Hypothalamus (tissue), 51 donors: ENCODE results near the gene PHEX.

Experiments
- DNase-seq, 51 donors: peaks; one replicate each; lab custom pipeline; 2025; lab: John Stamatoyannopoulos, UW

The PHEX gene

DNA sequence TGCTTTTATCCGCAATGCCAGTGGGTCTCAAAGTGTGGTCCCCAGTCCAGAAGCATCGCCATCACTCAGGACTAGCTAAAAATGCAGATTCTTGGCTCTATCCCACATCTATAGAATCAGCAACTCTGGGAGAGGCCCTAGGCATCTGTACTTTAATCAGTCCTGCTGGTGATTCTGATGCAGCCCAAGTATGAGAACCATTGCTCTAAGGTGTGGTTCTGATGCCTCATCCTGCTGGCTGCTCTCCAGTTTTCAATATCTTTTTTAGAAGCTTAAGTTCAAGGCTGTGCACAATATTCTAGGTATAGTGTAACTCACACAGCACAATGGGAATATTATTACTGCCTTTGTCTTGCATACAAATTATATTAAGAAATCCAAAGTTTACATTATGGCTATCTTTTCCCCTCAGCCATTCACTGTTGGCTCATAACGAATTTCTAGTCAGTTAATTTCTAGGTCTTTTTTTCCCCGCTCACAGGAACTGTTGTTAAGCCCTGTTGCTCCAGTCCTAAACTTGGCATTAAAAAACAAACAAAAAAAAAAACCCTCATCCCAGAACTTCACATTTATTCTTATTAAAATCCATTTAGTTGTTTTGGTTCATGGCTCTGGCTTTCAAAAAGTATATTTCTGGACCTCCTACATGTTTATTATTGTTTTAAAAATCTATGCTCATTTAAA lies 109.1 kb downstream of the PHEX start:
- no peak for DNase-seq

DNA sequence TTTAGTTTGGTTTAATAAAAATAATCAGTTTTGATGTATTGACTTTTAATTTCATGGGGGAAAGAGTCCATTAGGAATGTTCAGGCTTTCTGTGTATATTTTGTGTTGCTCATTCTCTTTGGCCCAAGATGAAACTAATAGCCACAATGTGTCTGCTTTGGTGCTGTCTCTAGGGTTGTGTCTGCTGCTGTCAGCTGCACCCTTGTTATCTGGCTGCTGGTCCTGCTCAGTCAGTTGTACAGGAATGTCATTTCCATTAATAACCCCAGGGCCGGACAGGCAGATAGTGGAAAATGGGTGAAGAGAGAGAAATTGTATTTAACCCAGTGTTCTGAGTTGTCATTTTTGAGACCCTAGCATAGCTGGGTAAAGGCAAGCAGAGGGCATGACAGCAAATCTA lies 115.1 kb downstream of the PHEX start:
- no peak for DNase-seq

DNA sequence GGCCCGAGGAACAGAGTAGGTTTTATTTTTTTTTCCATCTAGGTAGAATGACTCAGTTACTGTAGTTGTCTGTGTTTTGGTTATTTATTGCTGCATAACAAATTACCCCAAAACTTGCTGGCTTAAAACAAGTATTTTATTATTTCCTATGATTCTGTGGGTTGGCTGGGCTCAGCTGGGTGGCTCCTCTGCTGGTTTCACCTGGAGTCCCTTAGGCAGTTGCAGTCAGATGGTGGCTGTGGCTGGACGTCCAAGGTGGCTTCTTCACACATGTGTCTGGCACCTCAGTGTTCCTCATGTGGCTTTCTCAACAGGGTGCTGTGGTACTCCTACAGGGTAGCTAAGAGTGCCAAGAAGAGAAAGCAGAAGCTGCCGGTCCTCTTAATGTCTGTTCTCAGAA lies 115.8 kb downstream of the PHEX start:
- no peak for DNase-seq

DNA sequence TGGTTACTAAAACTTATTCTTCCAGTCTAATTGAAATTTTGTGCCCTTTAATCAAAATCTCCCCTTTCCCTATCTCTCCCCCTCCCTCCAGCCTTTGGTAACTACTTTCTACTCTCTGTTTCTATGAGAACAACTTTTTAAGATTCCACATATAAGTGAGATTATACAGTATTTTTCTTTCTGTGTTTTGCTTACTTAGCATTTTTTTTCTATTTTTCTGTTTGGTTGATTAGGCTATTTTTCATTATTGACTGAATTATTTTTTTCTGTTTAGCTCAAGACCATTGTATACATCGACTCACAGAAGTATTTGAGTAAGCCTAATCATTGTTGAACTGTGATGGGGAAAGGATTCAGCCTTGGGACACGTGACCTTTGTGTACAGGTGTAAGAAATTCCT lies 116.4 kb downstream of the PHEX start:
- no peak for DNase-seq

DNA sequence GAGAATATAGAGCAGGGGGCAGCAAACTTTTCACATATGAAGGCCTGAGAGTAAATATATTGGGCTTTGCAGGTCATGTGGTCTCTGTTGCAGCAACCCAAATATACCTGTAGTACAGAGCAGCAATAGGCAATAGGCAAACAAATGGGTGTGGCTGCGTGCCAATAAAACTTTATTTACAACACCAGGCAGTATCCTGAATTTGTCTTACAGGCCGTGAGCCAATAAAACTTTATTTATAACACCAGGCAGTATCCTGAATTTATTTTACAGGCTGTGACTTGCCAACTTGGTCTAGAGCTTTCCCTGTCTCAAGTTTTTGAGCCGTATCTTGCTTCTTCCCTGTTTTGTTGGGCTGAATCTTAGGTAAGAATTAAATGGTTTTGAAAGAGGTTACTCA lies 118.2 kb downstream of the PHEX start:
- no peak for DNase-seq

DNA sequence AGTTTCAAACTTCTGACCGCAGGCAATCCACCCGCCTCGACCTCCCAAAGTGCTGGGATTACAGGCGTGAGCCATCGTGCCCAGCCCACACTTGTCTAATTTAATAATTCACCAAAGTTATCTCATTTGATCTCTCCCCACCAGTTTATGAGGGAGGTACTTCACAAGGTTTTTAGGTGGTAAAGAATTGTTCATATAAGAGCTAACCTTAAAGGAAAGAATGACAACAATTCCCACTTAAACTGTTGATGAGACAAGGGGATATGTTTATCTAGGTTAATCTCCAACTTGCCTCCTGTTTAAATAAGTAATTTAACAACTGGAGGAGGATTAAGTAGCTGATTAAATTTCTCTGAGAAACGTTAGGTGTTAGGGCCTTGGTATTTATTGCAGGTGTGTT lies 123.0 kb downstream of the PHEX start:
- no peak for DNase-seq

DNA sequence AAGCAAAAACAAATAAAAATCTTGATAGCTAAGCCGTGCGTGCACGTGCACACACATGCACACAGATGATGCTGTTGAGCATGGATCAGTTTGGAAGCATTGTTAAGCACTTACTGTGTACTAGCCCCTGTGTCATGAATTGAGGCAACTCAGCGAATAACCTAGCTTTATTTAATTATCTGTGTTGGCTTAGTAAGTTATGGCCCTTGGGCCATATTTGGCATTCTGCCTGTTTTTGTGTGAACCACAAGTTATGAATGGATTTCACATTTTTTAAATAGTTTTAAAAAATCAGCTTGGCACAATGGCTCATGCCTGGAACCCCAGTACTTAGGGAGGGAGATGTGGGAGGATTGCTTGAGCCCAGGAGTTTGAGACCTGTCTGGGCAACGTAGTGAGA lies 126.9 kb downstream of the PHEX start:
- no peak for DNase-seq

DNA sequence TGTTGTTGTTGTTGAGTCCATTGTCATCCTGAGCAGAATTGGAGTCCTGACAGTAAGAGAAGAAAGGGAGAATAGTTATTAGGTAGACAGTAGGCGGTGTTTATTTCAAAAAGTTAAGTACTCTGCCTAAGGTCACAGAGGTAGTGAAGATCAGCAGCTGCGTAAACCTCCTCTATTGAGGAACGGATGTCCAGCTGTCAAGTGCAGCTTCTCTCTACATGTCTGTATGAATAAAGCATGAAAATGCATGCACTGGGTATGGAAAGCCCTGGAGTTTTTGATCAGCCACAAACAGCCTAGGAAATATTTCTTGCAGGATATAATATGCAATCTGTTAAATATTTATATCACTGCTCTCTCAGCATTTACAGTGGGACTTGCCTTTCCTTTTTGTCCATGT lies 131.2 kb downstream of the PHEX start:
- no peak for DNase-seq

DNA sequence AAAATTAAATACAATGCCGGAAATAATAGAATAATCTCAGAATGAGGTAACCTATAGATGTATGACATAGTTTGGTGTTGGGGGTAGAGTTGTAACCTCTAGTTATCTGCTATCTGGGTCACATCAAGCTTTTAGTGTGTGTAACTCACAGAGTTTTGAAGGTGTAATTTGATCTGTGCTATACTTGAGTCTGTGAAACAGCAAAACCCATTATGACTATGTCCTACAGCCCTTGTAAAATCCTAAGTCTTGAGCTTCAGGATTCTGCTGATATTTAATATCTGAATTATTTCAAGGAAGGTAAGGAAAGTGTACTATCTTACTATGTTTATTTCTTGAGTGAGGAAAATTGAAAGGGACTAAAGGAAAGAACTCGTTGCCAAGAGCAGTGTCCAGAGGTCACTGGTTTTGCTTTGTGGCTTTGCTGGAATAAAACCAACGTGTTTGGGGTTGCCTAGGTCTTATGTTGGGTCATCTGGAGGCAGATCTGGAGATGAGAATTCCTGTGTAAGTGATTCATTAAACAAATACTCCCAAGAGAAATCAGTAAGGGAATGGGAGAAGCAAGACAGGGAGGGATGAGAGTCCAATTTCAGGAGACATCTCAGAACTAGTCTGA lies 132.8 kb downstream of the PHEX start:
- no peak for DNase-seq

DNA sequence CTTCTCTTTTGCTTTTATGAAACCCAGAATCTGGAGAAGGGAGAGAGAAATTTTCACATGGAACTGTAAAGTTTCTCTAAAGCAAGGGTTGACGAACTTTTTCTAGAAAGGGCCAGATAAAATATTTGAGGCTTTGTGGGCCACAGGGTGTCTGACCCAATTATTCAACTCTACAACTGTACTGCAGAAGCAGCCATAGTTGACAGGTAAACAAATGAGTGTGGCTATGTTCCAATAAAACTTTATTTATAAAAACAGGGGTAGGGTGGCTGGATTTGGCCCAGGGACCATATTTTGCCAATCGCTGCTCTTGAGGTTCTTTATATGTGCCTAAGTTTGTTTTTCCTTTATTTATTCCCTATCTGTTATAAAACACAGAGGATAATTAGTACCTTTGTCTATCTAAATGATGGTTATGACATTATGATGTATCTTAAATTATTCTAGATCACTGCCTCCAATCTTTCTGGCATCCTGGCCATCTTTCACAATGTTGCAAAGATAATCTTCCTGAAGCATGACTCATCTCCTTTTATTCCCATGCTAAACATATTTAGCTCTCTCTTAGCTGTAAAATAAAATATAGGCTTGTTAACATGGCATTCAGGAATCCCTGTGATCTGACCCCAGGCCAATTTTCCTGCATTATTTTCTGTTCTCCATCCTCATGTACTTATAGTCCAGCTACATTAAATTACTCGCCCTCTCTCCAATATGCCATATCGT lies 133.8 kb downstream of the PHEX start:
- DNase-seq, result no peak

DNA sequence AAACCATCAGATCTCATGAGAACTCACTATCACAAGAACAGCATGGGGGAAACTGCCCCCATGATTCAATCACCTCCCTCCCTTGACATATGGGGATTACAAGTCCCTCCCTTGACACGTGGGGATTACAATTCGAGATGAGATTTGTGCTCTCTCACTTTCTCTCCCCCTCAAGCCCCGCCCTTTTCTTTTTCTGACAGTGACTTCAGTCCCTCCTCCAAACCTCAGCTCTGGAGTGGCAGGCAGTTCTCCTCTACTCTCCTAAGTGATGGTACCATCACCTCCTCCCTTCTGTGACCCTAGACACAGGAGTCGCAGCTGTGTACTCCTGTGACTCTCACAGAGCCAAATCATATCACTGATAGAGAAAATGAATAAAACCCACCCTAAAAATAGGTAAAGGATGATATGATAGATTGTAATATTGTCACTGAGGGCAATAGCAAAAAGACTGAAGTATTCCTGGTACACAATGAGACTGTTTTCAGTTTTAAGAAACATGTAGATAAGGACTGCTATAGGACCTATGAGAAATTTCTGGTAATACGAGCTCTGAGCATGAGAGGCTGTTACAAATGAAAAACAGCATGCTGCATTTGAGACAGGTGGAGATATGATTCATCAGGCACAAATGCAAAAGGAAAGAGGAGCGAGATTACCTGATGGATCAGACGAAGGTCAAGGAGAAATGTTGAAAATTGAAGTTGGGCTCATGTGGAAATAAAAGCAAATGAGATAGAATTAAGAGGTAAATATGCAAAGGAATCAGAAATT lies 139.3 kb downstream of the PHEX start:
- no peak for DNase-seq

DNA sequence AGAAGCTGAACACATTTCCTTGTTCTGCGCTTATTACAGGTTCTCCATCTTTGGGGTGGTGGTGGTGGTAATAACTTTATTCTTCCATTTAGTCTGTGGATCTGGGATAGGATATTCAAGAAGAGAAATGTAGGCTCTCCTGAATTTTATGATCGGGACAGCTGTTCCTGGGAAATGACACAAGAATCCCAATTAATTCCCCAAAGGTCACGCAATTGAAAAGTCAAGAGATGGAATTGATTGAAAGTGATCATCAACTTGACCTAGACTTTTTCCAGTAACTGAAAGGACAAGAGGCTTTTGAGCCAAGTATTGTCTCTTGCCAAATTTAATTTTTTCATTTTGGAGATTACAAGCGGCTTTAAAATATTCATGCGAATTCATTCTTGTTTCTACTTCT lies 141.8 kb downstream of the PHEX start:
- no peak for DNase-seq

DNA sequence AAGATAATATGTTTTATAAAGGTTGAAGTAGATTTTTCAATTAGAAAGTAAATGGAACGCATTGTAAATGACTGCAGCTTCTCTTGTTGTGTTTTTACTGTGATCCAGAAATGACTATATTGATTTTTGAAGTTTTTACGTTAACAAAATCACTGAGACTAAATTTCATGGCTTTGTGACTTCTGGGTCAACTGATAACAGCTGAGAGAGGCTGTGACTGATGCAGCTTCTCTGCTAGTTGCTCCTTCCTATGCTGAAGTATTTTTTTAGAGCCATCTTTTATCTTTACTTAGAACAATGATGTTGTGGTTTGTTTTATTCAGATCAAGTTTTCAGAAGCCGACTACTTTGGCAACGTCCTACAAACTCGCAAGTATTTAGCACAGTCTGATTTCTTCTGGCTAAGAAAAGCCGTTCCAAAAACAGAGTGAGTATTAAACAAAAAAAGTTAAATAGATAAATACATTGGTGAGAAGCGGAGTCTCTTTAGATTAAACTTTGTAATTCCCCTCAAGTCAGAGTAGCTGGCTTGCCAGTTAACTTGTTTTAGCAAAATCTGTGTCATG lies 145.9 kb downstream of the PHEX start:
- DNase-seq, result no peak

DNA sequence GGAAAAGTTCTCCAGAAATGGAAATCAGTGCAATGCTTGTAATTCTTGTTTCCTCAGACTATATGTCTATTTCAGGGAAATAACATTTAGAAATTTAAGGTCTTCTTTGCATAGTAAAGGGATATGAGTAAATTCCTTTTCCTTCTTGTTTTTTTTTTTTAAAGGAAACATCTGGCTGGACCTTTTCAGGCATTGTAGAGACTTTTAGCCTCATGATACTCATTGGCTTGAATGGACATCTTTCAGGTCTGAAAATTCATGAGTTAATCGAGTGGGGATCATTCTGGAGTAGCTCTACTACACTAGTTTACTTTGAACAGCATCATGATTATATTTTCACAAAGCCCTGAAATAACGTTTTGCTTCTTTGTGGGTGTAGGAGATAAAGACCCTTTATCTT lies 152.0 kb downstream of the PHEX start:
- DNase-seq, result no peak

DNA sequence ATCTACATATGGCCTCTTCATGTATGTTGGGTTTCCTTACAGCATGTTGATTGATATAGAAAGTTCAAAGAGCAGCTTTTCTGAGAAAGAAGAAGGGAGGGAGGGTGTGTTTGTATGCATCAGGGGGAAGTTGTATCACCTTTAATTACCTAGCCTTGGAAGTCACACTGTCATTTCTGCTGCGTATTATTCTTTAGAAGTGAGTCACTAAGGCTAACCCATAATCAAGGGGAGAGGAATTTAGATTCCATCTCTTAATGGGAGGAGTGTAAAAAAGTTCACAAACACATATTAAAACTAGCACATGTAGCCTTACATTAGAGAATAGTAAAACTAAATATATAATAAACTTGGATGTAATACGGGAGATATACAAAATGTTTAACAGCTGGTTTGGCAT lies 154.0 kb downstream of the PHEX start:
- no peak for DNase-seq

DNA sequence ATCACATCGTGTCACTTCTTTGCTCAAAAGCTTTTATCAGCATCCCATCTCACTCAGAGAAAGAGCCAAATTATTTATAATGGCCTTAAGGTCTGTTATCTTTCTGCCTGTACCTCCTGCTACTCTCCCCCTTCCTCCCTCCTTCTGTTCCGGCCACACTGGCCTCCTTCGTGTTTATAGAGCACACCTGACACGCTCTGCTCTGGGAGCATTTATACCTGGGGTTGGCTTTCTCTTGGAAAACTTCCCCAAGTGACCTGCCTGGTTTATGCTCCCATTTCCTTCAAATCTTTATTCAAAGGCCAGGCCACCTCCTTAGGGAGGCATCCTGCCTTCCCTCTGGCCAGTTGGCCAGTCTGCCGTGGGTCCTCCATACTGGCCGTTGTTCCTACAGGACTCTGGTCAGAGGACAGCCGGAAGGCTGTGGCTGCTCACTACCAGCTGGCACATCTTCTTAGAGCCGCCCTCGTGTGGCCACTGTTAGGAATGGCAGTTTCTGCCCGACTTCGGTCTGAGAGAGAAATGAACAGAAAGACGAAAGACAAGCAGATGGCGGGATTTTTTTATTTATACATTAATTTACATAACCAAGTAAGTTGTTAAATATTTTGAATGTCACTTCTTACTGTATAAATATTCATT lies 160.4 kb downstream of the PHEX start:
- peak in 42 of 51 donors; percentile 0 to 59 (median 7) for DNase-seq

DNA sequence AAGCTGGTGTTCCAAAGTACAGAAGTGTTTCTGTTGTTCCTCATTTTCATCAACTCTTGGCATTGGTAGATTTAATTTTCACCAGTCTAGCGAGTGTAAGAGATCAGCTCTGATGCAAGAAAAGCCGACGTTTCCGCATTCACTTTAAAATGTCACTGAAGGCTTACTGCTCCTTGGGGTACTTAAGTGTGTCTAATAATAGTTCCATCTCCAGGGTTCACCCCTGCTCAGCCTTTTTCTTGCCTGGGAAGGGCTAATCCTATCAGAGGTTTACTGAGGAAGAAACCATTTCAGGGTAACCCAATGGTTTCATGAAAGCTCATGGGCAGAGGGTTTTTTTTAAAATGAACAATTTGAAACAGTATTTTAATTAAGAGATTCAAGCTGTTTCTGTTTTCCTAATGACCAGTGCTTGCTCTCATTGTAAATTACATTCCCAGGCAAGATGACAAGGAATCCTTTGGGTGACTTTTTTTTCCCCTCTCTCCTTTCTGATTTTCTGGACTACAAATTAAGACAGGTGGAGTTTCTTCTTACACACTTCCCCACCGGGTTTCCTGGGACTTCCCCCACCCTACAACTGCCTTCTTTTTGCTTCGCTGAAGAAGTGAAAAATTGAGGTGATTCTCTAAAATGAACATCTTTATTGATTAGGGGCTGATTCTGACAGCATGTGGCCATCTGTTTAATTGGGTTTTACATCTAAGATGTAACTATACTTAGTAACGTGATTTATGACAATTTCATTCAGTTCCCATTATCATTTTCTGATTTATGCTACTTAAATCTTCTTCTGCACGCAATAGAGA lies 161.9 kb downstream of the PHEX start:
- DNase-seq, result no peak

DNA sequence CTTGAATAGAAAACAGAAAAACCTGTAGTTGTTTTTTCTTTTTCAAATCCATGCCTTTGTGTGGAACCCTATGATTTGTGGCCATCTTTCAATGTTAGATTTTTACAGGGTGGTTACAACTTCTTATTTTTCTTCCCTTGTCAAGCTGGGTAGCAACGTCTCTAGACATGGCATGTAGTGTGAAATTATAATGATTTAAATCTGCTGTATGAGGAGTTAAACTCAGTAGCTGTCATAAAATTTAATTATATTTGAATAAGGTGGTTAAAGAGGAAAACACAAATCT lies 162.5 kb downstream of the PHEX start:
- DNase-seq, result no peak

DNA sequence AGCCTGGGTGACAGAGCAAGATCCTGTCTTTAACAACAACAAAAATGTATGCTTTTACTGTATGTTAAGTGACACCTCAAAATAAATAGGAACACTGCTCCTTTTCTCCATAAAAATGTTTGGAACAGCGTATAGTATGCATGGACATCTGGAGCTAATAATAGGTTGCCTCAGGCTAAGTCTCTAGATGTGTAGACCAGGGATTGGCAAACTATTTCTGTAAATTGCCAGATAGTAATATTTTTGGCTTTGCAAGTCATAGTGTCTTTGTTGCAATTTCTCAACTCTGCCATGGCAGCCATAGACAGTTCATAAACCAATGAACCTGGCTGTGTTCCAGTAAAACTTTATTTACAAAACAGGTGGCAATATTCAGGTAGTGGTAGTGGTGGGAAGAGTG lies 164.0 kb downstream of the PHEX start:
- no peak for DNase-seq

DNA sequence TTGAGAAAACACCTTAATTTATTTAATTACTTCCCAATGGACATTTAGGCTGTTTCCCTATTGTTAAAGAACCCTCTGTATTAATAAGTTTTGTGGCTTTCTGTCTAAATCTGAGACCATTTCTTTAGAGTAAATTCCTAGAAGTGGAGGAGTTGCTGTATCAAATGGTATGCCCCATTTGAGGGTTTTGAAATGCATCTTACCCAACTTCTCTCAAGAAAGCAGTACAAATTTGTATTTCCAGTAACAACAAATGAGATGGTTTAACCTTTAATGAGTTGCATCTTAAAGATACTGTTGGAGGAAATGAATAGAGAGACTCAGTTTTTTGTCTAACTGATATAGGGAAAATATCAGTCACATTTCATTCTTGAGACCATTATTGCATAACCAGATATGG lies 170.1 kb downstream of the PHEX start:
- DNase-seq, result no peak
